Activated T-cell treated with anti-CD3 and anti-CD28 coated beads, Interleukin-2, amount 50 U/mL, for 24 hours (primary cell): Measurements from ENCODE around the gene SSR3.
"Not testable (repeated sequence)": the region's sequence is repeated elsewhere in the genome, so short reads cannot be mapped to it uniquely, and the experiment has no call there.

Experiments used
- DNase-seq: peaks from one replicate; pipeline ENCODE4 v3.0.0-alpha.2; 2020
- H3K27ac Mint-ChIP-seq: 2 replicates; pipeline ENCODE4 v1.8.0; 2020; ENCODE audit warnings: mild to moderate bottlenecking, mixed read lengths
- H3K27me3 Mint-ChIP-seq: 2 replicates; pipeline ENCODE4 v1.8.0; 2020; ENCODE audit warnings: mixed read lengths
- H3K36me3 Mint-ChIP-seq: 2 replicates; pipeline ENCODE4 v1.8.0; 2020; ENCODE audit warnings: low read depth, mixed read lengths
- H3K4me1 Mint-ChIP-seq: 2 replicates; pipeline ENCODE4 v1.8.0; 2020; ENCODE audit warnings: low read depth, mixed read lengths
- H3K4me3 Mint-ChIP-seq: 2 replicates; pipeline ENCODE4 v1.8.0; 2020; ENCODE audit warnings: mild to moderate bottlenecking, moderate library complexity, mixed read lengths
- H3K9me3 Mint-ChIP-seq: 2 replicates; pipeline ENCODE4 v1.8.0; 2020; ENCODE audit warnings: mixed read lengths

The SSR3 gene

DNA sequence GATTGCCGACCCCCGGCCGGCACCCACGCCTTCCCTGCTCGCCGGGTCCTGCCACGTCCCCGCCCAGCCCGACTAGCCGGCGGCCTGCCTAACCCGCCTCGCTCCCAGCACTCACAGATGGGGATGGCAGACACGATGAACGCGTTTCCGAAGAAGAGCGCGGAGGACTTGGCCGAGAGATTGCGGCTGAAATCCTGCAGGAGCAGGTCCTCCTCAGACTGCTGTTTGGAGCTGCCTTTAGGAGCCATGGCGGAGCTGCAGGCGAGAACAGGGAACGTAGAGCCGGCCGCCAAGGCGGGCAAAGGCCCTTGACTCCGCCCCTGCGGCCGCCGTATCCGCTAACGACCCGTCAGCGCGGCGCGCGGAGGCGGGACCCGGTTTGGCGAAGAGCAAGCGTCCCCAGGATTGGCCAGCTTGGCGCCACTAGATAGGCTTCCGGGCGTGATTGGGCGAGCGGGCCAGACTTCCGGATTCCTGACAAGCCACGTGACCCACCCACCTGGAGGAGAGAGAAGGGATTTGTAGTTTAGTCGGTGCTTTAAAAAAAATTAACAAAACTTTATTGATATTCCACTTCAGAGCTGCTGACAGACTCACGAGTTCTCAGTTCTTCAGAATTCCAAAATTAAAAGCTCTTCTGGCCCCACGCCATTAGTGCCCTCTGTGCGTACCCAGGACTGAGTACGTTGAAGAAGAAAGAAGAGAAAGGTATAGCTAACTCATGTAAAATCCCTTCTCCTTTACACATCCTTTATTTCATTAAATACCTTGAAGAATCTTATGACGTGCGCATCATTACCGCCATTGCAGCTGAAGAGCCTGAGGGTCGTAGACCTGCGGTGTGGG is at the start of gene SSR3:
Gene SSR3 (minus strand): TSS at position 276 of the 846 bp plus-strand sequence. CDS start 28 bp downstream, at position 248.
- Mint-ChIP-seq H3K4me3 (peak within 1 kb of the TSS; percentile 97), H3K36me3 (peaks cover 48% of the 10 kb centered on the region), H3K4me1 (peaks cover 49% of the 10 kb centered on the region), H3K27me3 (no peaks in the 10 kb centered on the region), H3K9me3 (no peaks in the 10 kb centered on the region), H3K27ac (peak within 1 kb of the TSS; percentile 96)
- peak; percentile 98 for DNase-seq

DNA sequence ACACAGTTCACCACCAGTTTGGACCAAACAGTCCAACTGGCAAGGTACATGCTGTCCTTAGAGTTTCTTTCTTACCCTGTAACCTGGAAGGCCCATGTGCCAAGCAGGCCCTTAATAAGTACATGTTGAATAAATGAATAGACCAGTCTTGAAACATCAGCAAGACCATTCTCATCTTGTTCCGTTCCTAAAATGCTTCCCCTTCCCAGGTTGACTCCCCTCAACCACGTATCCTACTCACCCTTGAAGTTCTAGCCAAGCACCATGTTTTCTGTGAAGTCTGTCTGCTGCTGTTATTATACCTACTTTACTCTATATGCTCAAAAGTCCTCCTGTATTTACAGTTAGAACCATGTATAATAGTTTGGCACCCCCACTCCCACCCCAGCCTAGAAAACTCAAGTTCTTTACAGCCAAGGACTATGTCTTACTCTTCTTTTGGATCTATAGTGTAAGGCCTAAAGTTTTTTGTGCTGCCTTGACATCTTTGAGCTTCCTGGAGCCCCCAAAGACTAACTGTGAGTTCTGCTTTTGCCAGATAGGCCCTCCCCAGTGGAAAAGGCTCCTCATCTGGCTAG is 49.2 kb upstream of the SSR3 start:
- Mint-ChIP-seq H3K27me3 (peaks cover 36% of the 10 kb centered on the region), H3K4me1 (peaks cover 25% of the 10 kb centered on the region), H3K9me3 (no peaks in the 10 kb centered on the region), H3K4me3 (no peak overlapping the region), H3K36me3 (no peaks in the 10 kb centered on the region), H3K27ac (no peak overlapping the region)
- no peak for DNase-seq

DNA sequence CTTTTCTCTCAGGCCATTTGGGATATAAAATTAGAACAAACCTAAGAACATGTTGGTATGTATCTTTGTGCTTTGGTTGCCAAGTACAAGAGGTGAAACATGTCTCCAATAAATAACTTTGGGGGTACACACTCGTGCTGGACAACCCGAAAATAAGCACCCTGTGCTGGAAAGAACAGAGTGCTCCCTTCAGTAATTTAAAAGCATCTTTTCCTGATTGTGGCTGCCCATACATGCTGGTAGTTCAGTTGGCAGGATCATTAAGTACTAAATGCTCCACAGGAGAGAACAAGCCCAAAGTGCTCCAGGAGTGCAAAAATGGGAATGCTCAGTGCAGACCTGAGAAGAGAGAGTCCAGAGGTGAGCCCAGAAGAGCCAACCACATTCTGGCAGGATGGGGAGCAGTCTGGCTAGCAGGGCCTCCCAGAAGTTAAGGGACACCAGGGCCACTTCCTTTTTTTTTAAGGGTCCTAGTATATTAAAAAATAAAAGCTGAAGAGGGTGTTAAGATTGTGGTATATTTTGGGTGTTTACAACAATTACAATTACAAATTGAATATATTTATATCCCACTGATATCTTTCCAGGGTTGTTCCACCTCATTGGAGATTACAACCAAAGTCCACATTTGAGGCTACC is 48.6 kb upstream of the SSR3 start:
- Mint-ChIP-seq H3K27ac (no peak overlapping the region), H3K9me3 (no peaks in the 10 kb centered on the region), H3K27me3 (peaks cover 30% of the 10 kb centered on the region), H3K36me3 (no peaks in the 10 kb centered on the region), H3K4me1 (peaks cover 25% of the 10 kb centered on the region), H3K4me3 (no peak overlapping the region)
- no peak for DNase-seq

DNA sequence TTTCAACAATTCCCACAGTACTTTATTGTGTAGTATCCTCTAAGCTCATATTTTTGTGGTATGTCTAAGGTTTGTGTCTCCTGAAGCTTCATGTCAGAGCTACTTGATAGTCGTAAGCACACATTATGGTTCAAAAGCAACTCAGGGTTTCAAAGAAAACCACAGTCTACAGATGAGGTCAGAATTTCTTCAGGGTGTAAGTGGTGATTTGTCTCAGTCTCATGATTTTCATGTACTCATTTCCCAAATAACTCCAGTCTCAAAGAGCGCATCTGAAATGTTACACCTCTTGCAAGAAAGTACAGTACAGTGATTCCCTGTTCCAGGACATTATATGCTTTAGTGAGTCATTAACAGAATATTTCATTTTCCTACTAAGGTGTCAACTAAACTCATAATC is 47.5 kb upstream of the SSR3 start:
- DNase-seq, result no peak
- Mint-ChIP-seq H3K4me3 (no peak overlapping the region), H3K36me3 (no peaks in the 10 kb centered on the region), H3K27me3 (peaks cover 19% of the 10 kb centered on the region), H3K27ac (no peak overlapping the region), H3K9me3 (no peaks in the 10 kb centered on the region), H3K4me1 (peaks cover 25% of the 10 kb centered on the region)

DNA sequence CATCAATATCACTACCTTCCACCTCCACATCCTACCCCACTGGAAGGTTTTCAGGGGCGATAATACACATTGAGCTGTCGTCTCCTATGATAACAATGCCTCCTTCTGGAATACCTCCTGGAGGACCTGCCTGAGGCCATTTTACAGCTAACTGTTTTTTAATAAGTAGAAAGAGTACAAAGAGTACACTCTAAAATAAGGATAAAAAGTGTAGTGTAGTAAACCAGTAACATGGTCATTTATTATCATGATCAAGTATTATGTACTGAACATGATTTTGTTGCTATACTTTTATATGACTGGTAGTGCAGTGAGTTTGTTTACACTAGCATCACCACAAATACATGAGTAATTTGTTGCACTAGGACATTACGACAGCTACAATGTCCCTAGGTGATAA is 46.6 kb upstream of the SSR3 start:
- peaks cover 21% of the 10 kb centered on the region for H3K4me1 Mint-ChIP-seq
- H3K27me3 Mint-ChIP-seq, result peaks cover 19% of the 10 kb centered on the region
- DNase-seq, result no peak
- no peak overlapping the region for H3K27ac Mint-ChIP-seq
- H3K36me3 Mint-ChIP-seq, result no peaks in the 10 kb centered on the region
- H3K4me3 Mint-ChIP-seq, result no peak overlapping the region
- H3K9me3 Mint-ChIP-seq, result no peaks in the 10 kb centered on the region

DNA sequence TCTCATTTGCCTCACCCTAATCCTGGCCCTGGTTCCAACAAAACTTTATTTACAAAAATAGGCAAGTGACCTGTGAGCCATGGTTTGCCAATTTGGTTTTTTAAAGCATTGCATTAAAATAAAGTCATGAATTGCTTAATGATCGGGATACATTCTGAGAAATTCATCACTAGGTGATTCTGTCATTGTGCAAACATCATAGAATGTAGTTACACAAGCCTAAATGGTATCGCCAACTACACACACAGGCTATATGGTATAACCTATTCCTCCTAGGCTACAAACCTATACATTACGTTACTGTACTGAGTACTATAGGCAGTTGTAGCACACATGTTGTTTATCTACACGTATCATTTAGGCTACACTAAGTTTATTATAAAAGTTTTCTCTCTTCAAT is 45.9 kb upstream of the SSR3 start:
- H3K4me3 Mint-ChIP-seq, result no peak overlapping the region
- peaks cover 17% of the 10 kb centered on the region for H3K4me1 Mint-ChIP-seq

DNA sequence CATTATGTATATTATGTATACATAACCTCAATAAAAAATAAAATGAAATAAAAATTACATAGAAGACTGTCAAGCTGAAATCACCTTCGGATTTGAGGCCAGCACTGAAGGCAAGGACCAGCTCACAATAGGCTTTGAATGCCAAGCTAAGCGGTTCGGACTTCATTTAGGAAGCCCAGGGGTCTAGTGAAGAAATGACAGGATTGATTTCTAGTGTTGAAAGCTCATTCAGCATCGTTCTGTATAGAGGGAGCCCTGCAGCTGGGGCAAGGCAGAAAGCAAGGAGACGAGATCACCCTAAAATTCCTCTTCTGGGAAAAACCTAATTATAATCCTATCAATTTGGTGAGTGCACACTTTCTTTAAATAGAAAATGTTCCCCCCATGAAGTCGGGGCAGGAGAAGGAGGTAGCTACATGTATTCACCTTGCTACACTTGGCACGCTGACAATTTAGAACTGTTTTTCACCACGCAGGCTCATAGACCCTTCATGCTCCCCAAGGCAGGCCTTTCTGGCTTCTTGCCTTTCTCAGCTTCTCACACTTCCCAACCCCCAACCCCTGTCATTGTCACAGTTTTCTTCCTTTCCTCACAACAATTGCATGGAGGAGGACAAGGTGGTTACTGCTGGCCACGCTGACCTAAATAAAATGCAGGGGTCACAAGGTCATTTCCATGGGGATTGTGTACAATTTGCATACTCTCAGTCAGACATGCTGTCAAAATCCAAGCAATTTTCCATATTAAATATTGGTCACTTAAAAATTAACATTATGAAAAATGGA is 44.4 kb upstream of the SSR3 start:
- Mint-ChIP-seq H3K4me1 (peaks cover 12% of the 10 kb centered on the region), H3K9me3 (no peaks in the 10 kb centered on the region), H3K36me3 (no peaks in the 10 kb centered on the region), H3K27me3 (peaks cover 15% of the 10 kb centered on the region), H3K4me3 (no peak overlapping the region), H3K27ac (no peak overlapping the region)
- no peak for DNase-seq

More for the DNA sequence above, 45.9 kb upstream of the SSR3 start:
- H3K9me3 Mint-ChIP-seq, result no peaks in the 10 kb centered on the region
- DNase-seq, result no peak
- no peak overlapping the region for H3K27ac Mint-ChIP-seq
- H3K36me3 Mint-ChIP-seq, result no peaks in the 10 kb centered on the region
- H3K27me3 Mint-ChIP-seq, result peaks cover 16% of the 10 kb centered on the region

DNA sequence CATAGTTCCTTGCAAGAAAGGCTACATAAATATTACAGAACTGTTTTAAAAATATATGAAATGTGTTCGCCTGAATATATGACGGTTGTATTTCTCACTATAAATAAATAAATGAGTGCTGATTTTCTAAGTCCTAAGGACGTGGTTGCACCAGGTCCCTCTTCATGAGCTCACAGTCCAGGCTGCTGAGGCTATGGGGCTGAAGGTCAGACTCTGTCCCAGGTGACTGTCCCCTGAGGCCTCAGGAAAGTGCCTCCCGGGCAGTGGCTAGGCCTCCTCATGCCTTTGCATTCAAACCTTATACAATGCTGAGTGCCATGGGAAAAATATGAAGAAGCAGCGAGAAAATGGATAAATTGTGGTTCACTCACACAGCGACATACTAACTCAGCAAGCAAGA is 43.5 kb upstream of the SSR3 start:
- no peaks in the 10 kb centered on the region for H3K9me3 Mint-ChIP-seq
- no peaks in the 10 kb centered on the region for H3K36me3 Mint-ChIP-seq
- no peak for DNase-seq
- no peak overlapping the region for H3K4me3 Mint-ChIP-seq
- H3K4me1 Mint-ChIP-seq, result peaks cover 12% of the 10 kb centered on the region
- H3K27me3 Mint-ChIP-seq, result peaks cover 17% of the 10 kb centered on the region
- H3K27ac Mint-ChIP-seq, result no peak overlapping the region

DNA sequence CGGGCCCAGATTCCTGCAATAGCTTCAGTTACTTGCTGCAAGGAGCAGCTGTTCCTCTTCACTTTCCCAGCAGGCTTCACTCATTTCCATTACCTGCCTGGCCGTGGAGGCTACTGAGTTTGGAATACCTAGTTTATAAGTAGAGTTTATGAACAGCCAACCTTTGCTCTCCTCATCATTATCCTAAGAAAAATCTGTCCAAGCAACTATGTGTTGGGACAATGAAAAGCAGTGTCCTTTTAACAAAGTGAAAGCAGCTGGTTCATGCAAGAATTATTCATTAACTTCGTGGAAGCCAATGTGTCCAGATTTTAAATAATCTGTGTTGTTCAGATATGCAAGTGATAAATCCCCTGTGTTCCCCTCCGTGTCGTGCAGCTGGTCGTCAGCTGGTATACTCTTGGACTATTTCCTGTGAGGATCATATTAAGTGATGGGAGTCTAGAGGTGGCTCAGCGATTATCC is 39.3 kb upstream of the SSR3 start:
- H3K27me3 Mint-ChIP-seq, result peaks cover 17% of the 10 kb centered on the region

DNA sequence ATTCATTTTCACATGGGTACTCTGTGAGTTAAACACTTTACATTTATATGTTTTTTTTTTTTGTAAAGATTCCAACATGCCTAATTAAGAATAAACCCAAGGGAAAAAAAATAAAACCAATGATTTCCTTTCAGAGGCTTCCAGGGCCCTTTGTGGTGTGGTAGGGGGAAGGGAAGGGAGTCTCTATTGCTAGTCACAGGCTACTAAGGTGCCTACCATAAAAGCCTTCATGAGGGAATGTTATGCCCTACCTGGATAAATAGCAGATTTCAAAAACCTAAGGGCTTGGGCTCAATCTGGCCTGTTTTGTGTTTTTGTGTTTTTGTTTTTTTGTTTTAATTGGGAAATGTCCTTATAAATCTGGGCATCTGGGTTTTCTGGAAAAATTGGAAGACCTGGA is 38.9 kb upstream of the SSR3 start:
- peaks cover 17% of the 10 kb centered on the region for H3K27me3 Mint-ChIP-seq
- no peaks in the 10 kb centered on the region for H3K4me1 Mint-ChIP-seq
- no peak overlapping the region for H3K27ac Mint-ChIP-seq
- no peak overlapping the region for H3K4me3 Mint-ChIP-seq
- no peaks in the 10 kb centered on the region for H3K36me3 Mint-ChIP-seq
- DNase-seq, result no peak
- no peaks in the 10 kb centered on the region for H3K9me3 Mint-ChIP-seq

More for the DNA sequence above, 39.3 kb upstream of the SSR3 start:
- H3K27ac Mint-ChIP-seq, result no peak overlapping the region
- no peaks in the 10 kb centered on the region for H3K4me1 Mint-ChIP-seq
- no peaks in the 10 kb centered on the region for H3K36me3 Mint-ChIP-seq
- DNase-seq, result no peak
- no peak overlapping the region for H3K4me3 Mint-ChIP-seq
- no peaks in the 10 kb centered on the region for H3K9me3 Mint-ChIP-seq

DNA sequence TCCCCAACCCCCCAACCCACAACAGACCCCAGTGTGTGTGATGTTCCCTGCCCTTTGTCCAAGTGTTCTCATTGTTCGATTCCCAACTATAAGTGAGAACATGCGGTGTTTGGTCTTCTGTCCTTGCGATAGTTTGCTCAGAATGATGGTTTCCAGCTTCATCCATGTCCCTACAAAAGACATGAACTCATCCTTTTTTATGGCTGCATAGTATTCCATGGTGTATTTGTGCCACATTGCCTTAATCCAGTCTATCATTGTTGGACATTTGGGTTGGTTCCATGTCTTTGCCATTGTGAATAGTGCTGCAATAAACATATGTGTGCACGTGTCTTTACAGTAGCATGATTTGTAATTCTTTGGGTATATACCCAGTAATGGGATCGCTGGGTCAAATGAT is 34.9 kb upstream of the SSR3 start:
- H3K36me3 Mint-ChIP-seq, H3K4me1 Mint-ChIP-seq, H3K9me3 Mint-ChIP-seq, H3K27me3 Mint-ChIP-seq, DNase-seq, H3K27ac Mint-ChIP-seq, H3K4me3 Mint-ChIP-seq: not testable (repeated sequence)

DNA sequence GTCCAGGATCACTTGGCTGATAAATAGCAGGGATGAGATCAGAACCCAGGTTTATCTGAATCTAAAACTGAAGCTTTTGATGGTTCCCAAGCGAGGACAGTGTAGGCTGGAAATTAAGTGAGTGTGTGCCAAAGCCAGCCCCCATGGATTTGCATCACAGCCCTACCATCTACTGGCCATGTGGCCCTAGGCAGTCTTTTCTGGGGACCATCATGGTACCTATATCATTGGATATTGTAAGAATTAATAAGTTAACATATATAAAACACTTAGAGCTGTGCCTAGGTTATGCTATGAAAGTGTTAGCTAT is 32.8 kb upstream of the SSR3 start:
- H3K4me3 Mint-ChIP-seq, result no peak overlapping the region
- H3K4me1 Mint-ChIP-seq, result peaks cover 4% of the 10 kb centered on the region
- H3K27ac Mint-ChIP-seq, result no peak overlapping the region
- no peaks in the 10 kb centered on the region for H3K27me3 Mint-ChIP-seq
- no peaks in the 10 kb centered on the region for H3K36me3 Mint-ChIP-seq
- no peaks in the 10 kb centered on the region for H3K9me3 Mint-ChIP-seq
- DNase-seq, result no peak

DNA sequence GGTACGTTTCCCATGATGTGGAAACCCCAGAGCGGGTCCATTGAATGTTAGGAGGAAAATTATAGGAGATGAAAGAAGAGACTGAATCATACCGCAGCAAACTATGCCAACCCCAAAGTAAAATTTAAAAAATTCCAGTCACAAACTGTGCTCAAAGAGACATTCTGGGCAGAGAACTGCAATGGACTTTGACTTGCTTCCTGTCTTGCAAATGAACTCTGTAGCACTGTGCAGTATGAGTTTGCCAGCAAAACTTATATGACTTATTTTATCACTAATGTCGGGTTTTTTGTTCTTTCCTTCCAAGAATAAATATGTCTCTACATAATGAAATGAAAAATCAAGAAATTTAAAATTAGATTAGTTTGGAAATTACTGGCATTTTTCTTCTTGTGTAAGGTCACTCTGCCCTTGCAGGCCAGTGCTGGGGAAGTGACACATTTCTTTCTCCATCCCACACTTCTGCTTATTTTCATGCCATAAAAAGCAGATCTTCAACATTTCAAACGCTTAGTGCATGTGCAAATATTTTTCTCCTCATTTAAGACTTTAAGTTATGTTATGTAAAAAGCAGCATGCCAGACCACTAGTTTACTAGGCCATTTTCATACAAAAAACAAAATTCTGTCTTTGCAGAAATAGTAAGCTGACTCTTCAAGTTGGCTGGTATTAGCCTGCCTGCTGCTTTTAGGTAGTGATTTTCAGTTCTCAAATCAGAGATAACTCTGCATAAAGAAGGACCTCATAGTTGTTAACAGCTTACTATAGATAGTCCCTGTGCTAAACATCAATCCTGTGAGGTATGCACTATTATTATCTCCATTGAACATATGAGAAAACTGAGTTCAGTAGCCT is 32.2 kb upstream of the SSR3 start:
- Mint-ChIP-seq H3K27me3 (no peaks in the 10 kb centered on the region), H3K4me3 (no peak overlapping the region), H3K4me1 (peaks cover 6% of the 10 kb centered on the region), H3K36me3 (no peaks in the 10 kb centered on the region), H3K27ac (no peak overlapping the region), H3K9me3 (no peaks in the 10 kb centered on the region)
- DNase-seq, result no peak

DNA sequence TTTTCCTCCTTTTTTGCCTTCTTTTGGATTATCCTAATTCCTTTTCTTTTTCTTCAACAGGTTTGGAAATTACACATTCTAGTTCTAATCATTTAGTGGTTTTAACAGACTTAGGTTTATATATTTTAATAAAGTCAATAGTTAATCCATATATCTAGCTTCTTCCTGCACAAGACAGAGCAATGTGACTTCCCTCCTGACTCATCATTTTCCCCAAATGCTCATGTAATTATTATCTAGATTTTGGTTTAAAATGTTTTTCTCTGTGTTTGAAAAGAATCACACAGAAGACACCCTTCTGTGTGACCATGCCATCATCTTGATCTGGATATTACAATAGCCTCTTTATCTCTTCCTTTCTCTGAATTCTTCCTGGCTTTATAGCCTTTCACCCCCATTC is 28.6 kb upstream of the SSR3 start:
- H3K4me3 Mint-ChIP-seq, result no peak overlapping the region
- H3K4me1 Mint-ChIP-seq, result peaks cover 6% of the 10 kb centered on the region
- no peaks in the 10 kb centered on the region for H3K36me3 Mint-ChIP-seq
- peaks cover 4% of the 10 kb centered on the region for H3K27me3 Mint-ChIP-seq
- H3K9me3 Mint-ChIP-seq, result no peaks in the 10 kb centered on the region
- DNase-seq, result no peak
- H3K27ac Mint-ChIP-seq, result no peak overlapping the region
